ENCODE results near the gene ARHGAP6.

DNA sequence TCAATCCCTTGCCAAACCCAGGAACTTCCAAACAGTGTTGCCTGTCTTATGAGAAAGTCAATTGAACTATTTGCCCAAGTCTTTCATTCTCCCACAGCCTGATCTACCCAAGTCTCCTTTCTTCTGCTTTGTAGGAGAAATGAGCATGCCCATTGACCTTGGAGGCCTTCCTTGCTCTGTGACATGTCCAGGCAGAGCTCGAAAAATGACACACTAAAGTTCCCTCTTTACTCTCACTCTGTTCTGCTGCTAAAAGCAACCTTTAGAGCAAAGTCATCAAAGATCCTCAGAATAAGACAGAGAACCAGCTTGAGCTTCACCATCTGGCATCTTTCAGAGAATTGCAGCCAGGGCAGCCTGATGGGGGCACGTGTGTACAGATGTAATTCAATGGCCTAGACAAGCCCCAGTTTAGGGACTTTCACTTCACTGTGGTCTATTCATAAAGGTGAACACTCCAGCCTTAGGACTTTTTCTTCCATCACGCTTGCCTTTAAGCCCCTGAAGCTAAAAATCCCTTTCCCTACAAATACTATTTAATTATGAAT, 236.1 kb downstream of the ARHGAP6 start:
- TF ChIP-seq, protein P1, sequence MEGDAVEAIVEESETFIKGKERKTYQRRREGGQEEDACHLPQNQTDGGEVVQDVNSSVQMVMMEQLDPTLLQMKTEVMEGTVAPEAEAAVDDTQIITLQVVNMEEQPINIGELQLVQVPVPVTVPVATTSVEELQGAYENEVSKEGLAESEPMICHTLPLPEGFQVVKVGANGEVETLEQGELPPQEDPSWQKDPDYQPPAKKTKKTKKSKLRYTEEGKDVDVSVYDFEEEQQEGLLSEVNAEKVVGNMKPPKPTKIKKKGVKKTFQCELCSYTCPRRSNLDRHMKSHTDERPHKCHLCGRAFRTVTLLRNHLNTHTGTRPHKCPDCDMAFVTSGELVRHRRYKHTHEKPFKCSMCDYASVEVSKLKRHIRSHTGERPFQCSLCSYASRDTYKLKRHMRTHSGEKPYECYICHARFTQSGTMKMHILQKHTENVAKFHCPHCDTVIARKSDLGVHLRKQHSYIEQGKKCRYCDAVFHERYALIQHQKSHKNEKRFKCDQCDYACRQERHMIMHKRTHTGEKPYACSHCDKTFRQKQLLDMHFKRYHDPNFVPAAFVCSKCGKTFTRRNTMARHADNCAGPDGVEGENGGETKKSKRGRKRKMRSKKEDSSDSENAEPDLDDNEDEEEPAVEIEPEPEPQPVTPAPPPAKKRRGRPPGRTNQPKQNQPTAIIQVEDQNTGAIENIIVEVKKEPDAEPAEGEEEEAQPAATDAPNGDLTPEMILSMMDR (conservative IDR thresholded peaks at IDR 0.05; ENCODE audit: low read depth, low read length), result no peak
- TF ChIP-seq RAD21 (IDR thresholded peaks at IDR 0.05; ENCODE audit: low read length) (no peak), CEBPB (IDR thresholded peaks at IDR 0.05; ENCODE audit: low read depth, low read length) (no peak), POLR2A (IDR thresholded peaks at IDR 0.05; ENCODE audit: low read depth, low read length) (no peak), BHLHE40 (IDR thresholded peaks at IDR 0.05; ENCODE audit: low read depth, low read length) (no peak), MAFK (IDR thresholded peaks at IDR 0.05; ENCODE audit: low read depth, low read length) (no peak), SMC3 (IDR thresholded peaks at IDR 0.05; ENCODE audit: low read depth, low read length) (no peak), NFE2L2 (IDR thresholded peaks at IDR 0.05; ENCODE audit: low read depth, low read length) (no peak), RFX5 (IDR thresholded peaks at IDR 0.05; ENCODE audit: low read depth, low read length) (no peak), MAZ (IDR thresholded peaks at IDR 0.05; ENCODE audit: borderline replicate concordance, low read depth, low read length) (no peak)
